Fibroblast of the aortic adventitia (primary cell): Measurements from ENCODE around the gene A2M. TPM values are rescaled to one million over a fixed set of nuclear protein-coding genes. Genes with fewer than 3 reads are reported as not detected.

Experiments
- DNase-seq: peaks from one replicate; pipeline ENCODE4 v3.0.0-alpha.2; 2010; ENCODE audit warnings: low read depth
- H3K4me3 ChIP-seq: 2 replicates; pipeline ENCODE4 v1.5.1; 2011; ENCODE audit warnings: low read depth, mild to moderate bottlenecking, control low read depth, low read length, moderate library complexity
- CTCF ChIP-seq: IDR thresholded peaks from 2 replicates; pipeline ENCODE4 v1.5.1; 2011; ENCODE audit warnings: mild to moderate bottlenecking, low read length, control low read depth, inconsistent platforms; ENCODE audit not compliant: insufficient read depth
- total RNA-seq: library from RNA; depleted of rRNA; stranded (reverse); fragments of >200 nt; gene quantifications from 2 replicates; pipeline ENCODE4 v1.2.3, GENCODE V29; 2012; ENCODE audit warnings: low replicate concordance

The A2M gene
- total RNA-seq, 1 donor: 0.54 TPM

GRCh38 chr12:9122091-9122609 is 6.4 kb upstream of the A2M start:
- no peak for DNase-seq
- no peak overlapping the region for H3K4me3 ChIP-seq
- TF ChIP-seq CTCF: no peak

GRCh38 chr12:9120487-9121184 is 4.9 kb upstream of the A2M start:
- DNase-seq: no peak
- no peak for TF ChIP-seq CTCF
- H3K4me3 ChIP-seq: no peak overlapping the region

GRCh38 chr12:9118158-9118557 is 2.4 kb upstream of the A2M start:
- no peak overlapping the region for H3K4me3 ChIP-seq
- no peak for TF ChIP-seq CTCF
- DNase-seq: no peak

DNA sequence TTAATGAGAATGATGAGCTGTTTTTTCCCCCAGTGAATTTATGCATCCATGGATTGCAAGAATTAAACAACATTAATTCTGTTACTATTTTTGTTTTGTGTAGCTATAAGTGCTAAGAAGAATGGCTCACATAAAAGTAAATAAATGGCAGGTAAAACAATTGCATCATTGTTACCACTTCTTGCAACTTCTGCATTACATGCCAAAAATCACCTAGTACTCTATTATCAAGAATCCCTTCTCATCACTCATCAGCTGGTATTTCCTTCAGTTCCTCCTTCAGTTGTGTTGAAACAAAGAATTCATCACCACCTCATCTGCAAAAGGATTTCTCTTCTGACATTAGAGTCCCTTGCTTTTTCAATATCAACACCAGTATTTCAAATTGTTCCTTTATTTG is 773 bp downstream of the A2M start:
- no peak overlapping the region for H3K4me3 ChIP-seq
- no peak for DNase-seq
- TF ChIP-seq CTCF: no peak

DNA sequence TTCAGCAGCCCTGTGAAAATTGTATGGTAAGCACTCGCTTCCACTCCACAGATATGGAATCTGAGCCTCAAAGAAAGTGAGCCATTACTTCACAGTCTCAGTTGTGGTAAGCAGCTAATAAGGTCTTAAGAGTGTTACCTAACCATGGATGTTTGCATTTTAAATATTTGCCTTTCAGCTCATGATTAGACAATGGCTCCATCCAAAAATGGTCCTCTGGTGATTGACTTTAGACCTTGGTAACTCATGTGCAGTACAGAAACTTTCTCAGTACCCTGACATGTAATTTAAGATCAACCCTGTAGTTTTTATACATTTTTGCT is 1.8 kb downstream of the A2M start:
- no peak overlapping the region for H3K4me3 ChIP-seq
- no peak for DNase-seq
- no peak for TF ChIP-seq CTCF

DNA sequence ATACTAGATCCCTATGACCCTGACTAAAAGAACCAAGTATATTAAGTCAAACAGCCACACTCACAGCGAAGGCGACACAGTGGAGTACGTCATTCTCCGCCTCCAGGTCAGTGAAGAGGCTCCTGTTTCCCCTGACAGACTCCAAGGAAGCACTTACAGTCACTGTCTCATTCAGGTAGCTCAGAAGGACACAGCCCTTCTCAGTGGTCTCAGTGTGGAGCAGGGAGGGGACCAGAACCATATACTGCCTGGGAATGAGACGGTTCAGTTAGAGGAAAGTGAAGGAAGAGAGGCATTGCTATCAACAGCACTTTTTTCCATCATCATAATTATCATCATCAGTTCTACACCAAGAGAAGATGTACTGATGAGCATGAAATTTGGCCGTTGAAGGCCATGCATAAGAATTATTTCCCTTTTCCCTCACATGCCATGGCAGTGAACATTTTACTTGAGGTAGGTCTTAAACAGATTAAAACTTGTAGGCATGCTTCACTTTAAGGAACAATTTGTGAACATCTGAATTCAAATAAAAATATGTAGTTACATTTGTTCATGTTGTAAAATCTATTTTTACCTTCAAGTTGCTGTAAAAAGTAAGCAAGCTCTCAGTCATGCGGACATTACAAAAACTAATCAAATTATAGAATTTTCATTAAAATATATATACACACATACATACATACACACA is 2.3 kb downstream of the A2M start:
- DNase-seq: no peak
- H3K4me3 ChIP-seq: no peak overlapping the region
- TF ChIP-seq CTCF: no peak
